Peyer's patch (tissue), 4 donors: ENCODE data around the gene IGFBP7. TPM values are rescaled to one million over a fixed set of nuclear protein-coding genes. Genes with fewer than 3 reads are reported as not detected.

Experiments
- DNase-seq, 3 donors: peaks; one replicate each; pipeline ENCODE4 v3.0.0-alpha.2; 2017 to 2019
- H3K27ac ChIP-seq, 4 donors: fragments of 200-600 bp; sonication (generic); one replicate each; pipeline ENCODE4 v1.5.1; 2016 to 2019
- H3K27me3 ChIP-seq, 2 donors: fragments of 200-600 bp; sonication (generic); one replicate each; pipeline ENCODE4 v1.5.1; 2019
- H3K36me3 ChIP-seq, 3 donors: fragments of 200-600 bp; sonication (generic); one replicate each; pipeline ENCODE4 v1.5.1; 2016 to 2019
- H3K4me1 ChIP-seq, 4 donors: fragments of 200-600 bp; sonication (generic); one replicate each; pipeline ENCODE4 v1.5.1; 2016 to 2019
- H3K4me3 ChIP-seq, 4 donors: fragments of 200-600 bp; sonication (generic); 1 replicate in 3 of 4; 2 replicates in 1 of 4; pipeline ENCODE4 v1.5.1; 2016 to 2019; ENCODE audit warnings: mild to moderate bottlenecking in 1 of 4
- H3K9me3 ChIP-seq, 4 donors: fragments of 200-600 bp; sonication (generic); one replicate each; pipeline ENCODE4 v1.5.1; 2016 to 2019; ENCODE audit warnings: mild to moderate bottlenecking in 1 of 4
- CTCF ChIP-seq, 6 experiments: fragments of 450-650 bp in 4 of 6; fragments of 200-600 bp in 2 of 6; sonication (generic) in 1 of 6; IDR thresholded peaks; one replicate each; pipeline ENCODE4 v1.5.1; 2017 to 2019; ENCODE audit warnings: antibody characterized with exemption in 6 of 6, mild to moderate bottlenecking in 3 of 6, moderate library complexity in 1 of 6
- POLR2A ChIP-seq, 2 donors: fragments of 450-650 bp; IDR thresholded peaks; one replicate each; pipeline ENCODE4 v1.5.1; 2017; ENCODE audit warnings: antibody characterized with exemption in 2 of 2, mild to moderate bottlenecking in 2 of 2, moderate library complexity in 2 of 2
- total RNA-seq, 4 donors: library from RNA; depleted of rRNA; stranded (reverse); fragments of >200 nt; gene quantifications; one replicate each; pipeline ENCODE4 v1.1.0, GENCODE V29; 2016

Gene IGFBP7
- total RNA-seq, 4 donors from 2014 or later: 37.1 to 92.1 (median 79.1) TPM

GRCh38 chr4:57102050-57102624 lies 8.0 kb downstream of the IGFBP7 start:
- DNase-seq: peak in 1 of 3 donors; percentile 53
- Histone ChIP-seq H3K9me3 (no peaks in the 10 kb centered on the region), H3K36me3 (no peaks in the 10 kb centered on the region), H3K4me3 (no peak overlapping the region), H3K27ac (peak overlapping the region in 3 of 4 donors; percentile 45 to 78 (median 51)), H3K27me3 (no peaks in the 10 kb centered on the region), H3K4me1 (peaks cover 0 to 20% (median 0%) of the 10 kb centered on the region in 4 donors)
- TF ChIP-seq CTCF (IDR thresholded peaks at IDR 0.05): no peak

- Histone ChIP-seq H3K27me3 (no peaks in the 10 kb centered on the region), H3K27ac (peak overlapping the region in 3 of 4 donors; percentile 38 to 78 (median 51)), H3K4me3 (no peak overlapping the region), H3K9me3 (no peaks in the 10 kb centered on the region), H3K36me3 (no peaks in the 10 kb centered on the region), H3K4me1 (peaks cover 0 to 20% (median 0%) of the 10 kb centered on the region in 4 donors)
- TF ChIP-seq POLR2A (IDR thresholded peaks at IDR 0.05) (no peak), CTCF (IDR thresholded peaks at IDR 0.05) (no peak)
- no peak for DNase-seq
Measured at GRCh38 chr4:57100979-57101651, 9.1 kb downstream of the IGFBP7 start.

GRCh38 chr4:57099363-57099762 lies 10.8 kb downstream of the IGFBP7 start:
- Histone ChIP-seq H3K4me1 (peaks cover 0 to 20% (median 0%) of the 10 kb centered on the region in 4 donors), H3K27ac (peak overlapping the region in 3 of 4 donors; percentile 25 to 67 (median 38)), H3K27me3 (no peaks in the 10 kb centered on the region), H3K36me3 (no peaks in the 10 kb centered on the region), H3K9me3 (no peaks in the 10 kb centered on the region), H3K4me3 (no peak overlapping the region)
- DNase-seq: no peak
- TF ChIP-seq CTCF (IDR thresholded peaks at IDR 0.05) (no peak), POLR2A (IDR thresholded peaks at IDR 0.05) (no peak)

GRCh38 chr4:57098941-57099340 lies 11.2 kb downstream of the IGFBP7 start:
- no peak for TF ChIP-seq POLR2A (IDR thresholded peaks at IDR 0.05)
- Histone ChIP-seq H3K27ac (peak overlapping the region in 3 of 4 donors; percentile 38 to 67 (median 55)), H3K36me3 (no peaks in the 10 kb centered on the region), H3K4me1 (peaks cover 0 to 20% (median 0%) of the 10 kb centered on the region in 4 donors), H3K9me3 (no peaks in the 10 kb centered on the region), H3K4me3 (no peak overlapping the region), H3K27me3 (no peaks in the 10 kb centered on the region)
- DNase-seq: no peak

GRCh38 chr4:57098415-57098814 lies 11.8 kb downstream of the IGFBP7 start:
- no peak overlapping the region for H3K4me3 ChIP-seq
- no peaks in the 10 kb centered on the region for H3K27me3 ChIP-seq
- H3K9me3 ChIP-seq: no peaks in the 10 kb centered on the region
- DNase-seq: no peak
- peak overlapping the region in 3 of 4 donors; percentile 55 to 67 (median 55) for H3K27ac ChIP-seq
- TF ChIP-seq CTCF (IDR thresholded peaks at IDR 0.05): no peak
- H3K36me3 ChIP-seq: no peaks in the 10 kb centered on the region
- peaks cover 0 to 20% (median 0%) of the 10 kb centered on the region in 4 donors for H3K4me1 ChIP-seq

GRCh38 chr4:57097711-57098110 lies 12.5 kb downstream of the IGFBP7 start:
- no peaks in the 10 kb centered on the region for H3K9me3 ChIP-seq
- TF ChIP-seq POLR2A (IDR thresholded peaks at IDR 0.05): no peak
- TF ChIP-seq CTCF (IDR thresholded peaks at IDR 0.05): no peak
- DNase-seq: no peak
- H3K27ac ChIP-seq: peak overlapping the region in 3 of 4 donors; percentile 55 to 67 (median 55)
- no peaks in the 10 kb centered on the region for H3K36me3 ChIP-seq
- H3K4me1 ChIP-seq: peaks cover 0 to 20% (median 0%) of the 10 kb centered on the region in 4 donors
- H3K27me3 ChIP-seq: no peaks in the 10 kb centered on the region
- H3K4me3 ChIP-seq: no peak overlapping the region
